Epithelial cell of prostate (primary cell): Measurements from ENCODE around the gene ITGAD.

Experiments used
- DNase-seq: peaks from one replicate; pipeline ENCODE4 v3.0.0-alpha.2; 2011; ENCODE audit warnings: low read depth, low spot score
- H3K27ac ChIP-seq: fragments of 450-650 bp; 2 replicates; pipeline ENCODE4 v1.5.1; 2017; ENCODE audit warnings: mild to moderate bottlenecking

ITGAD gene

DNA sequence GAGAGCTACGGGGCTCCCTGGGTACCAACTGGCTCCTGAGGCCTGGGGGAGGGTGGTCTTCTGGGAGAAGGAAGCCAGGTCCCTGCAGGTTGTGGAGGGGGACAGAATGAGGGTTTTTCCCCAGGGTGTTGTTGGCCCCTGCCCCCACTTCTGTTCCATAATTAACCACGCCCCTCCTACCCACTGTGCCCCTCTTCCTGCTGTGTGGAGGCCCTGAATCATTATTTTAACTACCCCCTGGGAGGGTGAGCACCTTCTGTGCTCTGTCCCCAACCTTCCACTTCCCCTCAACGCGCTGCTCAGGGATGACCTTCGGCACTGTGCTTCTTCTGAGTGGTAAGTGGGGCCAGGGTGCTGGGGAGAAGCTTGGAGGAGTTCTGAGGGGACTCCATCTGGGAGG lies at the start of gene ITGAD:
Gene ITGAD, plus strand, starts transcription at position 280 of the 400 bp plus-strand sequence. Its CDS starts 26 bp downstream, at position 306.
- DNase-seq = no peak
- H3K27ac ChIP-seq = no peak within 1 kb of the TSS

DNA sequence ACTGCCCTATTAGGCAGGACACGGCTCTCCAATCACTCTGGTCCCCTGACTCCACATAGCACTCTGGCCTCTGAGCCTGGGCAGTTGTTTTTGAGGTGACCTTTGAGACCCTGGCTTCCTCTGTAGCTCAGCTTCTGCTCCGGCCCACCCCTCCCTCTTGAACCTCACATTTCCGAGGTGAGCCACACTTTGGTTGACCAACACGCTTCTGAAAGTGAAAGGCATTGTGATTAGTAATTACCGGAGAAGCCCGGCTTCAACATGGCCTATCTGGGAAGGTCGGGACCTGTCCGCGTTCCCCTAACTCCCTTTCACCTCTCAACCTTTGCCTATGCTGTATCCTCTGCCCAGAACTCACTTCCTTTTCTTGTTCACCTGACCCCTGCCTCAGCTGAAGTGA lies 48.4 kb upstream of the ITGAD start:
- no peak for DNase-seq
- H3K27ac ChIP-seq = no peak overlapping the region

DNA sequence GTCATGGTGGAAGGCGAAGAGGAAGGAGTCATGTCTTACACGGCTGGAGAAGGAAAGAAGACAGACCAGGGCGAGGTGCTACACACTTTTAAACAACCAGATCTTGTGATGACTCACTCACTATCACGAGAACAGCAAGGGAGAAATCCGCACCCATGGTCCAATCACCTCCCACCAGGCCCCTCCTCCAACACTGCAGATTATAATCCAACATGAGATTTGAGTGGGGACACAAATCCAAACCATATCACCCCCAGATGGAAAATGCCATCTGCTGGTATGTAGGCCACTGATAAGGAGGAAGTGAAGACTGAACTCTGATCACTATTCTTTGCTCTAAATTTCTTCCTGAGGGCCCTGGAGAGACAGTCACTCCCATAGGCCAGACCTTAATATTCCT lies 45.7 kb upstream of the ITGAD start:
- no peak for DNase-seq
- no peak overlapping the region for H3K27ac ChIP-seq

DNA sequence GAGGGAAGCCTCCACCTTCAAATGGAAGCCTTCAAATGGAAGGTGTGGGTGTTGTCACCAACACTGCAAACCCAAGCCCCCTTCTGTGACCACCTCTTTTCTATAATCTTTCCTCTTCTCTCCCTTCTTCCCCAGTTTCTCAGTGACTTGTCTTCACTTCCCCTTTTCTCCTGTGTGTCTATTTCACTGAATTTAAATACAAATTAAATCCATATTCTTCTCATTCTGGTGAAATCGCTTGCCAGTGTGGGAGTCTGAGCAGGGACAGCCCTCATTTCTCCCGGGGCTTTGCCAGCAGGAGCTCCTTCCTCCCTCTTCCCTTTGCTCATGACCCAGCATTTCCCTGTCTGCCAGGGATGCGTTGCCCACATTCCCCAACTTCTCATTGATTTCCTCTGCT lies 44.6 kb upstream of the ITGAD start:
- no peak for DNase-seq
- no peak overlapping the region for H3K27ac ChIP-seq

DNA sequence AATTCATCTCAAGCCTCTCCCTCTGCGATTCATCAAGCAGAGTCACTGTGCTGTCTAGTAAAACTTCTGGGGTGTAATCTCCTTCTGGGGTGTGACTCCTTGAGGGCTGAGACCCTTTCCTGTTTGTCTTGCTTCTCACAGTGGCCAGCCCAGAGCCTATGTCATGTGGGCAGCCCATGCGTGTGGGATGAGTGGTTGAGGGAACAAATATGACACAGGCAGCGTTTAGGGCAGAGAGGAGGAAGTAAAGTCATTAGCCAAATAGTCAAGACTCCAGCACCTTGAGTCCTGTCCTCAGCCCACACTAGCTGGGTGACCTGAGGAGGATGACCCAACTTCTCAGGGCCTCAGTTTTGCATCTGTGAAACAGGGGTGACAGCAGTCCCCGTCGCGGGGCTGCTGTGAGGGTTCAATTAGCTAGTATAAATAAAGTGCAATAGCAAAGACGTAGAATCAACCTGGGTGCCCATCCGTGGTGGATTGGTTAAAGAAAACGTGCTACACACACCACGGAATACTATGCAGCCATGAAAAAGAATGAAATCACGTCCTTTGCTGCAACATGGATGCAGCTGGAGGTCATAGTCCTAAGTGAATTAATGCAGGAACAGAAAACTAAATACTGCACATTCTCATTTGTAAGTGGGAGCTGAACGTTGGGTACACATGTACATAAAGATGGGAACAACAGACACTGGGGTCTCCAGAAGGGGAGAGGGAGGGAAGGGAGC lies 42.7 kb upstream of the ITGAD start:
- DNase-seq = no peak
- no peak overlapping the region for H3K27ac ChIP-seq

DNA sequence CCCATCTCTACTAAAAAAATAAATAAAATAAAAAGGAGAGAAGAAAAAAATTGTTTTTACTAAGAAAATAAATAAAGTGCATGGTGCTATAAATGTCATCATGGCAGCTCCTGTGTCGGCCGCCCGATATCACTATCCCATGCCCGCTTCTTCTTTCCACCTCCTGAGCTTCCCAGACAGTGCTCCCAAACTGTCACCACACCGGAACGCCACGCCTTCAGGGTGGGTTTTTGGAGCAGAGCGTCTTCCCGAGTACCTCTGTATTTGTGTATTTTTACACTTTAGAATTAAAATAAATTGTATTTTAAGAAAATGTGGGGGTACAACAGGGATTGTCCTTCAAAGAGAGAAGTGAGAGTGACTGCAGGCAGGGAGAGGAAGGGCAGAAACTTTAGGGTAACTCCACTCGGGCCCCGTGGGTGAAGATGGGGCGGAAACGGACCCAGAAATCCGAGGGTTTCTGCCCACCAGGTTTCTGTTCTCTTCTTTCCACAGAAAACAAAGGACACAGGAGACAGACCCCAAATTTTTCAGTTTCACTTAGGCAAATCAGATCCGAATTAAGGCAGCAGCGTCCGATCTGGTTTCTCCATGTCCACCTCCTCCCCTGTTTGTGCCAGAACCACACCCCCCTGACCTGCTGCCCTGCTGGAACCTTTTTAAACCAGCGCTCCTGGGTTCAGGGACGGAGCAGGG lies 41.7 kb upstream of the ITGAD start:
- DNase-seq = no peak
- no peak overlapping the region for H3K27ac ChIP-seq

DNA sequence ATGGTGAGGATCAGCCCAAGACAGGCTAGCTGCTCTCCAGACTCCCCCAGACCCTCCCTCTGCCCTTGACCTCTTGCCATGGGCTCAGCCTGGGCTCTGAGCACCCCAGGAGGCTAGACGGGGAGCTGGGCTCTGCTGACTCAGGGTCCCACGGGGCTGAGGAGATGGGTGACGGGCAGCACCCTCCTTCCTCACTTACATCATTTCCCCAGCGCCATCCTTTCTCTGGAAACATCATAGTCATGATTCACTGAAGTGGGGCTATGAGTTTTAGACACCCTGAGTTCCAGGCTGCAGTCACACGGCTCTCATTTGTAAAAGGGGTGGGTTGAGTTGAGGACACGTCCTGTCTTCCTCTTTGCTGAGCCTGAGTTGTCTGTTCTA lies 41.2 kb upstream of the ITGAD start:
- DNase-seq = no peak
- no peak overlapping the region for H3K27ac ChIP-seq

DNA sequence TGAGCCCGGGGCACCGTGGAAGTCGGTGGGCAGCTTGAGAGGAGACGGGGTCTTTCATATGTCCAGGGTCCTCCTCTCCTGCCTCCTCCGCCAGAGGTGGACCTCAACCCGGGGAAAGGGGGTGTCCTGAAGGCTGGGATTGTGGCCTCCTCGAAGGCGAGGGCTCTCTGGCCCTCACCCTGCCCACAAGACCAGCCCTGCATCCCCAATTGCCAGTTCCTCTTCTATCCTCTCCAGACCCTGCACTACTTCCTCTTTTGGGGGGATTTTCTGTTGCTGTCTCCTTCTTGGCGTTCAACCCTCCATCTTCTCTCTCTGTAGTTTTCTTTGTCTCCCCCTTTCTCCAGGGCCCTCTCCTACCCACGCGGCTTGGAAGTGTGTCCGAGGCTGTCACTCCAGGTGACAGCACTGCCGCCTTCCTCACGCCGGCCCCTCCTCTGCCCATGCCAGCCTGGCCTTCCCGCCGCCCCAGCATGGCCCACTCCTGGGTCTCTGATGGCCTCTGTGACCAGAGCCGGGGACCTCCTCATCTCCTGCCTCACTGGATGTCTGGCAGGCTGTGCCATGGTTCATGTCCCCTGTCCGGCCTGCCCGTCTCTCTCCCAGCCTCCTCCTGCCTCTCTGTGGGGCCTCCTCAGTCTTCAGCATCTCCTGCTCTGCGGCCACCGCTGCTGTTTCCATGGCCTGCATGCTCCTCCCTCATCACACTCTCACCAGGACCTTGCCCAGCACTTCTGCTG lies 40.6 kb upstream of the ITGAD start:
- no peak for DNase-seq
- H3K27ac ChIP-seq = no peak overlapping the region

DNA sequence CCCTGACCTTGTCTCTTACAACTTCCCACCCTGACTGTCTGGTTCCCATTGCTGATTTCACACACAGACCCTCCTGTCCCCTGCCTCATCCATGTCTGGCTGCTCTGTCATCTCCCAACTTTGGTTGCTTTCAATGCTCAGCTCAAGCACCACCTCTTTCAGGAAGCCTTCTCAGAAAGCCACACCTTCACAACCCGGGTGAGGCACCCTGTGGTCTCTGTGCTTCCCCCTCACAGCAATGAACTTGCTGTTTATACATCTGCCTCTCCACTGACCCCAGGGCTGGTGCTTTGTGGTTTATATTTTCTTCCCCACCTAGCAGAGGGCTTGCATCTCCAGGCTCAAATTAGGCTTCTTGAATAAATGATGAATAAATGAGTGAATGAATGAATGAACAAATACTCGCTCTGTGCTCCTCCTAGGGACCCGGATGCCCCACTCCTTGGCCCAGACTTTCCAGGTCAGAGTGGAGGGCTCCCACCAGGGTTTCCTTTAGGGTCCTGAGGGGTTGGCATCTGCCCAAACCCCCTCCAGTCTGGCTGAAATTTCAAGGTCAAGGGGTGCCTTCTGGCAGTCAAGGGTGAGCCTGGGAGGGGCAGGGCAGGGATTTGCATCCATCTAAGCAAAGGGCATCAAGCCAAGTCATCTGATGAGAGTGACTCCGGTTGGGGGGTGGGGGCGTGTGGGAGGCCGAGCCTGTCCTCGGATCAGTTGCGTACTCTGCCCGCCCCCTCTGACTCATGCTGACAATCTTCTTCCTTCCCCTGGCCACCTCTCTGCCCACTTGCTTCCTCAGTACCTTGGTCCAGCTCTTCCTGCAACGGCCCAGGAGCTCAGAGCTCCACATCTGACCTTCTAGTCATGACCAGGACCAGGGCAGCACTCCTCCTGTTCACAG lies 38.5 kb upstream of the ITGAD start, which contains the start of gene ITGAX:
Gene ITGAX, plus strand, starts transcription at position 783 of the 898 bp plus-strand sequence. Its CDS starts 79 bp downstream, at position 862.
- no peak within 1 kb of the TSS for H3K27ac ChIP-seq
- DNase-seq = peak; percentile 6

DNA sequence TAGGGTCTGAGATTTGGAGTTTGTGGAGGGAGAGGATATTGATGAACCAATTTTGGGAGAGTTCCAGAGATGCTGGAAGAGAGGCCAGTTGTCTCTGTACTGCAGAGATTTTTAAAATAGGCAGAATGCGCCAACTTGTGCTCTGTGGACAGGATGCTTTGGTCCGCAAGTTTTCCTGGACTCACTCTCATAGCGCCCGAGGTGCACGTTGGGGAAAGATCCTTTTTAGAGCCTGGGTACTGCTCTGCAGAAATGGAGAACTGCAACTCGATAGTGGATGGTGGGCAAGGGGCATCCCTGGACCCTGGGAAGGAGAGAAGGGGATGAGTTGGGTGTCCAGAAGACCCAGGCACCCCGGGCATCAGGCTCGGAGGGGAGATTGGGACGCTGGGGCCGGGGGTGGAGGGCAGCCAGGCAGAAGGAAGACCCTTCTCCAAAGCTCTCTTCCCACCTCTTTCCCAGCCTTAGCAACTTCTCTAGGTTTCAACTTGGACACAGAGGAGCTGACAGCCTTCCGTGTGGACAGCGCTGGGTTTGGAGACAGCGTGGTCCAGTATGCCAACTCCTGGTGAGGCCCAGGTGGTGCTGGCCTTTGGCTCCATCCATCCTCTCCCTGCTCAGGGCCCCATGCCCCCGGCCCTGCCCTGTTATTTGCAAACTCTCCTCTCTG lies 37.6 kb upstream of the ITGAD start:
- no peak overlapping the region for H3K27ac ChIP-seq
- DNase-seq = no peak

DNA sequence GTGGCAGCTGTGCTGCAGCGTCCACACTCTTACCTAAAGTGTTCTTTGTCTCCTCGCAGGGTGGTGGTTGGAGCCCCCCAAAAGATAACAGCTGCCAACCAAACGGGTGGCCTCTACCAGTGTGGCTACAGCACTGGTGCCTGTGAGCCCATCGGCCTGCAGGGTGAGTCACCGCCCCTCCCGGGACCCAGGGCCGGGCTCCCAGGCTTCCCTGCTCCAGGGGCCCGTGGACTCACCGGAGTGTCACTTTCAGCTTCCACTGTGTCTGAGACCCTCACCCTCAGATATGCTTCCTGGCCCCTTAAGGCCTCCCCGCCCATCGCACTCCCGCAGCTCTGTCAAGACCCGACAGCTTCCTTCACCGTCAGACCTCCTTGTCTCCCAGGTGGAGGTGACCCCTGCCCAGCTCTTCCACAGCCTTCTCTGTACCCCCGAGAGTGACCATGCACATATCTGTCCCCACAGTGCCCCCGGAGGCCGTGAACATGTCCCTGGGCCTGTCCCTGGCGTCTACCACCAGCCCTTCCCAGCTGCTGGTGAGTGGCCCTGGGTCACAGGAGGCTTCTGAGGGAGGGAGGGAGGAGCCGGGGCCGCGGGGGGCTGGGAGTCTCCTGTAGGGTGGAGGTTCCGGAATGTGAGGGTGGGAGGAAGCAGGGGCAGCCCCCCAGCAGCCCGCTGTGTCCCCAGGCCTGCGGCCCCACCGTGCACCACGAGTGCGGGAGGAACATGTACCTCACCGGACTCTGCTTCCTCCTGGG lies 36.4 kb upstream of the ITGAD start:
- no peak for DNase-seq
- H3K27ac ChIP-seq = no peak overlapping the region

DNA sequence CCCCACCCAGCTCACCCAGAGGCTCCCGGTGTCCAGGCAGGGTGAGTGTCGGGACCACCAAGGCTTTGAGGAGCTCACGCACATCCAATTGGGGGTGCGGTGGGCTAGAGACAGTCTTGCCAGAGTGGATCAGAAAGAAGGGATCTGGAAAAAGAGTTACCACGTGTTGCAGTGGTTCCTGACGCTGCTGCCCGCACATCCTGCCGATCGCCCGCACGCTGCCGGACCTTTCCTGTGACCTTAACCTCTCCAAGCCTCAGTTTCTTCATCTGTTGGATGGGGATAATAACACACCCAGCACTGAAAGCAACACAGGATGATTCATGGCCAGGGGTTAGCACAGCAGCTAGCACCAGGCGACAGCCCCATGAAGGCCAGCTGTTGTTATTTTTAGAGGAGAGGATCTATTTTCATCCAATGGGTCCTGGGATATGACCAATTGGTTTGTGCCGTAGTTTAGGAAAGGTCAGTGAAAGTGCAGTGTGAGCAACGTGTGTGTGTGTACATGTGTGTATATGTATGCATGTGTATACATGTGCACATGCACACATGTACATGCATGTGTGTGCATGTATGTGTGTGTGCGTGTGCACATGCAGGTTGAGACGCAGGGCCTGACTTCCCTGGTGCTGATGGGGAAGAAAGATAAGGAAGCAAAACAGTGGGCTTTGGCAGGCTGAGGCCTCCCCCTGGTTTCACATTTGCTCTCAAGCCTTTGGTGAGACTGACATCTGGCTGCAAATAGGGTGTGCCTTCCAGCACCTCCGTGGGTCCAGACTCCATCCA lies 35.6 kb upstream of the ITGAD start:
- no peak for DNase-seq
- H3K27ac ChIP-seq = no peak overlapping the region

DNA sequence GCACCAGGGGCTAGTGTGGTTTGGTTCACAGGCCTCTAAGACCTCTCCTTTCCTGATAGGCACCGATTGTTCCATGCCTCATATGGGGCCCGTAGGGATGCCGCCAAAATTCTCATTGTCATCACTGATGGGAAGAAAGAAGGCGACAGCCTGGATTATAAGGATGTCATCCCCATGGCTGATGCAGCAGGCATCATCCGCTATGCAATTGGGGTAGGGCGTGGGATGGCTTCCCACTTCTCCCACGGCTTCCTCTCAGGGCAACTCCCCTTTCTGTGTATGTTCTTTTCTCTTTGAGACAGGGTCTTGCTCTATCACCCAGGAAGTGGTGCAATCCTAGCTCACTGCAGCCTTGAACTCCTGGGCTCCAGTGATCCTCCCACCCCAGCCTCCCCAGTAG lies 32.9 kb upstream of the ITGAD start:
- no peak for DNase-seq
- no peak overlapping the region for H3K27ac ChIP-seq

DNA sequence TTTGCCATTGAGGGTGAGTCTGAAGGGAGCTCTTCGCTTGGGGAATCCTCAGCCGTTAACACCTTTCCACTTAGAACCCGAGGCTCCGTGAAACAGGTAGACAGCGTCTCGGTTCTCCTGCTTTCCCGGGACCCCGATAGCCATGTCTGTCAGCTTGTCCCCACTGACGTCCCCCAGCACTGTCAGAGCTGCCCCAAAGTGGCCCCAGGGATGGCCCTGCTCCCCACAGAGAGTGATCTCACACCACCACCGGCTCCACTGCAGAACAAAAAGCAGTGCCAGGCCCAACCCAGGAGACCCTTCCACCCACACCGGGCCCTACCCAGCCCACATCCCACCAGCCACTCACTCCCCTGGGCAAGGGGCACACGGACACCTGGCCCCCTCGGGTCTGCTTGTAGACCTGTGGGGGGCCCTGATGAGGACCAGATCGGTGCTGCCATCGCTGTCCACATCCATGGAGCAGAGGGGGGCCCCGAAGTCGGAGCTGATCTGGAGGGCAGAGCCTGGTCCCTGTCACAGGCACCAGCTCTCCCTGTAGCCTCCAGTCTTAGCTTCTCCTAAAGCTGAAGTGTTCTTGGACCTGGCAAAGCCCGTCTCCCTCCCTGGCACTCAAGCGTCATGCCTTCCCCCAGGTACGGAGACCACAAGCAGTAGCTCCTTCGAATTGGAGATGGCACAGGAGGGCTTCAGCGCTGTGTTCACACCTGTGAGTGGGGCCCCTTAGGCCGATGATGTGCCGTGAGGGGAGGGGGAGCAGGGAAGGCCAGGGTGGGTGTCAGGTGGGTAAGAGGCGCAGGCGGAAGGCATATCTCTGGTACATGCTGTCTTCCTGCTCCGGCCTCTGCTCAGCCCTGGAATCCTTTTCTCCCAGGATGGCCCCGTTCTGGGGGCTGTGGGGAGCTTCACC lies 31.7 kb upstream of the ITGAD start:
- H3K27ac ChIP-seq = no peak overlapping the region
- DNase-seq = no peak

DNA sequence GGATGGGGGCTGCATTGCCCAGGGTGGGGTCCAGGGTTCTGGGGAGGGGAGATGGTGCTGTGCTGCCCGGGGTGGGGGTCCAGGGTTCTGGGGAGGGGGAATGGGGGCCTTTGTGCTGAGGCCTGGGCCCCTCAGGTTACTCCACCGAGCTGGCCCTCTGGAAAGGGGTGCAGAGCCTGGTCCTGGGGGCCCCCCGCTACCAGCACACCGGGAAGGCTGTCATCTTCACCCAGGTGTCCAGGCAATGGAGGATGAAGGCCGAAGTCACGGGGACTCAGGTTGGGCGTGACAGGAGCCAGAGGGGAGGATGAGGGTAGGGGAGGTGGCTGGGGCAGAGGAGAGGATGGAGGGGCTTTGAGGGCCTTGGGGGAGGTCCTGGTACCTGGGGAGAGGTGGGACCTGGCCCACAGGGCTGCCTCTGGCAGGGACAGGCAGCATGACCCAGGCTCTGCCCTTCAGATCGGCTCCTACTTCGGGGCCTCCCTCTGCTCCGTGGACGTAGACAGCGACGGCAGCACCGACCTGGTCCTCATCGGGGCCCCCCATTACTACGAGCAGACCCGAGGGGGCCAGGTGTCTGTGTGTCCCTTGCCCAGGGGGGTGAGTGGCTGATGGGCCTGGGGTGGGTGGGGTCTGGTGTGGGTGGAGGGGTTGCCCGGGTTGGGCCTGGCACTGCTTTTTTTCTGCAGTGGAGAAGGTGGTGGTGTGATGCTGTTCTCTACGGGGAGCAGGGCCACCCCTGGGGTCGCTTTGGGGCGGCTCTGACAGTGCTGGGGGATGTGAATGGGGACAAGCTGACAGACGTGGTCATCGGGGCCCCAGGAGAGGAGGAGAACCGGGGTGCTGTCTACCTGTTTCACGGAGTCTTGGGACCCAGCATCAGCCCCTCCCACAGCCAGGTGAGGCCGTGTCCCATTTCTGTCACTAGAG lies 30.4 kb upstream of the ITGAD start:
- no peak for DNase-seq
- no peak overlapping the region for H3K27ac ChIP-seq

DNA sequence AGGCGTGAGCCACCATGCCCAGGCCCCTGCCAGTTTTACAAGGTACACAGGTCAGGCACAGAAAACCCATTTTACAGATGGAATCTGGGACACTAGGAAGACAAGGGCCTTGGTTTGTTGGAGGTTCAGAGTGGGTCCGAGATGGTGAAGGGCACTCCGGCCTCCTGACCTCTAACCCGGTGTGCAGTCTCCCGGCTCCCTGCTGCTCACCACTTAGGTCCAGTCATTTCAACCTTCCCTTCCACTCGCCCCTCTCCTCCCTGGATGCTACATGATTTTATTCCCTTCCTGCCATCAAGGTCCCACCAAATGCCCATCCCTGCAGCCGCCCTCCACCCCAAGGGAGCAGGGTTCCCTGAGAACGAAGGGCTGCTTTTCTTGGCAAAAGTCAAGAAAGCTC lies 29.4 kb upstream of the ITGAD start:
- no peak for DNase-seq
- no peak overlapping the region for H3K27ac ChIP-seq
